OCI-LY7 (cell line): ENCODE measurements around the gene LGALS9C. TPM values are rescaled to one million over a fixed set of nuclear protein-coding genes. Genes with fewer than 3 reads are reported as not detected.
"Not testable (repeated sequence)": the region's sequence is repeated elsewhere in the genome, so short reads cannot be mapped to it uniquely, and the experiment has no call there.

Experiments
- Bru-seq: library from RNA; stranded (reverse); fragments of 400-500 nt; gene quantifications from one replicate; lab custom pipeline; 2021; lab: Mats Ljungman, UMichigan
- BruChase-seq, 2 experiments: library from RNA; stranded (reverse); fragments of 400-500 nt; gene quantifications; one replicate each; lab custom pipeline; 2021; lab: Mats Ljungman, UMichigan
- BruUV-seq: library from RNA; stranded (reverse); fragments of 400-500 nt; replicated peaks from 2 replicates; lab custom pipeline; 2021; lab: Mats Ljungman, UMichigan
- CTCF ChIA-PET: fragments of 300-600 bp; sonication (Branson Sonifier 250); formaldehyde crosslinking; loops from one replicate; lab custom pipeline; 2022; ENCODE audit warnings: antibody characterized with exemption; ENCODE audit not compliant: unreplicated experiment; lab: Charles Lee
- POLR2A ChIA-PET: fragments of 300-600 bp; sonication (Branson Sonifier 250); formaldehyde crosslinking; loops from one replicate; lab custom pipeline; 2022; ENCODE audit warnings: antibody characterized with exemption; lab: Charles Lee
- DNase-seq: peaks from one replicate; pipeline ENCODE4 v3.0.0-alpha.2; 2015; ENCODE audit warnings: low spot score
- H2AFZ ChIP-seq: fragments of 200-600 bp; sonication (generic), shearing (Covaris generic); 2 replicates; pipeline ENCODE4 v1.6.1; 2014; ENCODE audit warnings: mild to moderate bottlenecking, antibody characterized with exemption, low read length, moderate library complexity
- H3K27ac ChIP-seq: fragments of 200-600 bp; sonication (generic); 2 replicates; pipeline ENCODE4 v1.5.1; 2014; ENCODE audit warnings: mixed run types, low read depth, mild to moderate bottlenecking, moderate library complexity, low read length, inconsistent platforms; ENCODE audit not compliant: poor library complexity, severe bottlenecking
- H3K36me3 ChIP-seq: fragments of 200-600 bp; sonication (generic); 2 replicates; pipeline ENCODE4 v1.6.1; 2014; ENCODE audit warnings: mild to moderate bottlenecking, antibody characterized with exemption, low read length, moderate library complexity, mixed read lengths; ENCODE audit not compliant: insufficient read depth
- H3K4me1 ChIP-seq: fragments of 200-600 bp; sonication (generic); 2 replicates; pipeline ENCODE4 v1.5.1; 2014; ENCODE audit warnings: mild to moderate bottlenecking, low read length; ENCODE audit not compliant: insufficient read depth, poor library complexity, severe bottlenecking
- H3K4me2 ChIP-seq: fragments of 200-600 bp; sonication (generic); 2 replicates; pipeline ENCODE4 v1.6.1; 2014; ENCODE audit warnings: mild to moderate bottlenecking, low read length
- H3K4me3 ChIP-seq: fragments of 200-600 bp; sonication (generic); 2 replicates; pipeline ENCODE4 v1.5.1; 2014; ENCODE audit warnings: mild to moderate bottlenecking, low read depth, low read length; ENCODE audit not compliant: poor library complexity, severe bottlenecking
- H3K79me2 ChIP-seq: fragments of 200-600 bp; sonication (generic); 2 replicates; pipeline ENCODE4 v1.6.1; 2016; ENCODE audit warnings: low read depth, mild to moderate bottlenecking, low read length, moderate library complexity, mixed read lengths; ENCODE audit not compliant: insufficient read depth
- H3K9me2 ChIP-seq: fragments of 200-600 bp; sonication (generic); 2 replicates; pipeline ENCODE4 v1.6.1; 2016; ENCODE audit warnings: mild to moderate bottlenecking, low read length, mixed read lengths; ENCODE audit not compliant: insufficient read depth
- H3K9me3 ChIP-seq: fragments of 200-600 bp; sonication (generic); 2 replicates; pipeline ENCODE4 v1.6.1; 2014; ENCODE audit warnings: mild to moderate bottlenecking, mixed run types, low read length, mixed read lengths
- H4K20me1 ChIP-seq: fragments of 200-600 bp; sonication (generic); 2 replicates; pipeline ENCODE4 v1.6.1; 2014; ENCODE audit warnings: mild to moderate bottlenecking, antibody characterized with exemption, low read length, moderate library complexity, mixed read lengths; ENCODE audit not compliant: insufficient read depth
- intact Hi-C: fragments of 100-400 bp; cut with micrococcal nuclease; formaldehyde crosslinking; loops from one replicate; pipeline ENCODE4 v1.10.0; 2022; ENCODE audit not compliant: unreplicated experiment
- long read RNA-seq: library from polyadenylated mRNA; stranded (forward); transcript quantifications from one replicate; pipeline ENCODE4 v2.0.0, GENCODE V29; 2022
- total RNA-seq, 2 experiments: library from RNA; depleted of rRNA in 1 of 2; stranded (reverse); fragments of >200 nt in 1 of 2; shearing (Covaris generic) in 1 of 2; gene quantifications; 2 replicates each; pipeline ENCODE4 v1.2.3, GENCODE V29; 2014 to 2022

Gene LGALS9C
- total RNA-seq (2014; rRNA removed; shearing (Covaris generic)), result not detected in 2 replicates
- total RNA-seq (2022), result not detected in 2 replicates
- Bru-seq, nascent RNA, result not detected
- BruChase-seq, experiment 1, labeled RNA remaining after a 6-hour chase, result not detected
- BruChase-seq, experiment 2, labeled RNA remaining after a 2-hour chase, result not detected
- long read RNA-seq, result 0 reads

GRCh38 chr17:18476508-18477308 lies at the start of gene LGALS9C:
LGALS9C (plus strand) TSS chr17:18476789; CDS start chr17:18476855, 66 bp downstream.
- POLR2A ChIA-PET, H4K20me1 ChIP-seq, H3K79me2 ChIP-seq, H3K4me2 ChIP-seq, H3K9me2 ChIP-seq, H3K36me3 ChIP-seq, H3K27ac ChIP-seq, intact Hi-C loops, H2AFZ ChIP-seq, CTCF ChIA-PET, H3K4me3 ChIP-seq, H3K9me3 ChIP-seq, BruUV-seq, H3K4me1 ChIP-seq: not testable (repeated sequence)
- peak; percentile 5 for DNase-seq

- H3K79me2 ChIP-seq, H2AFZ ChIP-seq, CTCF ChIA-PET, H3K4me2 ChIP-seq, H3K9me3 ChIP-seq, H3K9me2 ChIP-seq, BruUV-seq, intact Hi-C loops, H3K36me3 ChIP-seq, H3K4me3 ChIP-seq, H4K20me1 ChIP-seq, POLR2A ChIA-PET, H3K4me1 ChIP-seq, DNase-seq, H3K27ac ChIP-seq: not testable (repeated sequence)
Observed at GRCh38 chr17:18432206-18432605, 44.4 kb upstream of the LGALS9C start.

- H3K4me3 ChIP-seq, BruUV-seq, DNase-seq, H3K4me2 ChIP-seq, H3K4me1 ChIP-seq, H3K27ac ChIP-seq, intact Hi-C loops, H3K79me2 ChIP-seq, H3K36me3 ChIP-seq, H2AFZ ChIP-seq, H4K20me1 ChIP-seq, H3K9me3 ChIP-seq, CTCF ChIA-PET, H3K9me2 ChIP-seq, POLR2A ChIA-PET: not testable (repeated sequence)
Observed at GRCh38 chr17:18439465-18439870, 37.1 kb upstream of the LGALS9C start.

- H2AFZ ChIP-seq, H3K4me3 ChIP-seq, H3K9me2 ChIP-seq, H3K27ac ChIP-seq, H3K79me2 ChIP-seq, H3K36me3 ChIP-seq, BruUV-seq, H3K4me1 ChIP-seq, H3K4me2 ChIP-seq, intact Hi-C loops, DNase-seq, H3K9me3 ChIP-seq, CTCF ChIA-PET, POLR2A ChIA-PET, H4K20me1 ChIP-seq: not testable (repeated sequence)
Observed at GRCh38 chr17:18442093-18442492, 34.5 kb upstream of the LGALS9C start.

GRCh38 chr17:18442532-18442931 lies 34.1 kb upstream of the LGALS9C start:
- H3K9me2 ChIP-seq, H3K36me3 ChIP-seq, intact Hi-C loops, H3K4me1 ChIP-seq, H4K20me1 ChIP-seq, H2AFZ ChIP-seq, DNase-seq, CTCF ChIA-PET, H3K4me2 ChIP-seq, H3K79me2 ChIP-seq, H3K4me3 ChIP-seq, POLR2A ChIA-PET, H3K27ac ChIP-seq, H3K9me3 ChIP-seq, BruUV-seq: not testable (repeated sequence)

GRCh38 chr17:18447476-18448205 lies 28.9 kb upstream of the LGALS9C start:
- POLR2A ChIA-PET, DNase-seq, CTCF ChIA-PET, H3K9me3 ChIP-seq, H3K4me1 ChIP-seq, H3K36me3 ChIP-seq, H4K20me1 ChIP-seq, H3K27ac ChIP-seq, BruUV-seq, H3K9me2 ChIP-seq, H3K79me2 ChIP-seq, intact Hi-C loops, H2AFZ ChIP-seq, H3K4me3 ChIP-seq, H3K4me2 ChIP-seq: not testable (repeated sequence)
